A549 (cell line): ENCODE measurements around the gene SPDYE6. TPM values are rescaled to one million over a fixed set of nuclear protein-coding genes. Genes with fewer than 3 reads are reported as not detected.
A peak's percentile ranks its signal among the peaks of the same experiment; 100 is the strongest.
"Not testable (repeated sequence)": the region's sequence is repeated elsewhere in the genome, so short reads cannot be mapped to it uniquely, and the experiment has no call there.

Source experiments
- ATAC-seq, 2 experiments: fragments of 200-7000 bp in 1 of 2; fragments of >200 bp in 1 of 2; cut with Nextera tagmentation in 1 of 2; cut with Tn5 transposase in 1 of 2; 3 replicates each; pipeline versions ENCODE4 v1.8.0 to v1.9.1; 2018 to 2020; ENCODE audit warnings: mild to moderate bottlenecking in 1 of 2, moderate library complexity in 1 of 2
- CTCF ChIA-PET: fragments of 300-600 bp; sonication (Branson Sonifier 250); formaldehyde crosslinking; extraction: SDS; loops from one replicate; lab custom pipeline; 2021; ENCODE audit warnings: antibody characterized with exemption, inconsistent platforms; lab: Yijun Ruan, JAX
- POLR2A ChIA-PET: fragments of 350-600 bp; formaldehyde crosslinking; extraction: SDS; loops from one replicate; lab custom pipeline; 2021; ENCODE audit warnings: antibody characterized with exemption, inconsistent platforms; lab: Yijun Ruan, JAX
- DNase-seq, 2 experiments: peaks; one replicate each; pipeline versions ENCODE4 v3.0.0 to v3.0.0-alpha.2; 2011 to 2016; ENCODE audit warnings: low read depth in 1 of 2, low spot score in 1 of 2
- FAIRE-seq: peaks from 2 replicates; lab custom pipeline; 2011; peaks lifted over from hg19 to GRCh38; lab: Jason Lieb, UNC
- H3K27ac ChIP-seq, 2 experiments: fragments of >200 bp; sonication (Bioruptor Twin); formaldehyde crosslinking; 3 replicates each; pipeline ENCODE4 v1.5.1; 2016 to 2017
- H3K4me1 ChIP-seq: fragments of >200 bp; sonication (Bioruptor Twin); formaldehyde crosslinking; 3 replicates; pipeline ENCODE4 v1.6.1; 2016
- H3K4me2 ChIP-seq: fragments of >200 bp; sonication (Bioruptor Twin); formaldehyde crosslinking; 3 replicates; pipeline ENCODE4 v1.6.1; 2016
- H3K4me3 ChIP-seq: fragments of >200 bp; sonication (Bioruptor Twin); formaldehyde crosslinking; 3 replicates; pipeline ENCODE4 v1.5.1; 2016
- H3K9me3 ChIP-seq: fragments of >200 bp; sonication (Bioruptor Twin); formaldehyde crosslinking; 3 replicates; pipeline ENCODE4 v1.6.1; 2016
- BHLHE40 ChIP-seq: IDR thresholded peaks from 2 replicates; pipeline ENCODE4 v1.6.1; 2012; ENCODE audit warnings: low read depth, low read length, inconsistent platforms
- CEBPB ChIP-seq, 2 experiments: fragments of >200 bp in 1 of 2; sonication (Bioruptor Twin) in 1 of 2; formaldehyde crosslinking in 1 of 2; IDR thresholded peaks; 2 replicates each; pipeline ENCODE4 v1.6.1; 2012 to 2016
- EHF ChIP-seq: fragments of 250-450 bp; sonication (Bioruptor Pico); IDR thresholded peaks from 2 replicates; pipeline ENCODE4 v1.5.0; 2020; ENCODE audit warnings: mild to moderate bottlenecking
- ELK1 ChIP-seq: fragments of 150-350 bp; IDR thresholded peaks from 2 replicates; pipeline ENCODE4 v1.6.1; 2014; ENCODE audit warnings: low read depth, mild to moderate bottlenecking, low read length
- EP300 ChIP-seq, 2 experiments: fragments of >200 bp; sonication (Bioruptor Twin); formaldehyde crosslinking; IDR thresholded peaks; 2 replicates in 1 of 2; 3 replicates in 1 of 2; pipeline ENCODE4 v1.6.1; 2016 to 2017
- FOSB ChIP-seq: fragments of 250-450 bp; sonication (Bioruptor Pico); IDR thresholded peaks from 2 replicates; pipeline ENCODE4 v1.5.0; 2020; ENCODE audit warnings: mild to moderate bottlenecking, moderate library complexity
- FOSL2 ChIP-seq, 2 experiments: fragments of 450-650 bp in 1 of 2; fragments of >200 bp in 1 of 2; sonication (Bioruptor Twin) in 1 of 2; formaldehyde crosslinking; IDR thresholded peaks; 2 replicates each; pipeline versions ENCODE4 v1.5.0 to v1.6.1; 2016 to 2020; ENCODE audit warnings: mild to moderate bottlenecking in 1 of 2, moderate library complexity in 1 of 2
- FOXS1 ChIP-seq: fragments of 250-450 bp; sonication (Bioruptor Pico); IDR thresholded peaks from 2 replicates; pipeline ENCODE4 v1.5.0; 2020; ENCODE audit warnings: mild to moderate bottlenecking, moderate library complexity
- HEYL ChIP-seq: fragments of 250-450 bp; sonication (Bioruptor Pico); IDR thresholded peaks from 2 replicates; pipeline ENCODE4 v1.8.0; 2021; ENCODE audit warnings: mild to moderate bottlenecking, moderate library complexity
- HOXB13 ChIP-seq: fragments of 250-450 bp; sonication (Bioruptor Pico); IDR thresholded peaks from 2 replicates; pipeline ENCODE4 v1.5.0; 2020; ENCODE audit warnings: low read depth, mild to moderate bottlenecking, moderate library complexity
- KDM5A ChIP-seq: fragments of 200-600 bp; sonication (generic); IDR thresholded peaks from 2 replicates; pipeline ENCODE4 v1.6.1; 2016; ENCODE audit warnings: antibody characterized with exemption, mild to moderate bottlenecking
- MAZ ChIP-seq: fragments of 150-350 bp; IDR thresholded peaks from 2 replicates; pipeline ENCODE4 v1.6.1; 2014; ENCODE audit warnings: antibody characterized with exemption, low read depth, low read length, borderline replicate concordance
- NR3C1 ChIP-seq: fragments of >200 bp; sonication (Bioruptor Twin); formaldehyde crosslinking; IDR thresholded peaks from 3 replicates; pipeline ENCODE4 v1.6.1; 2017
- RAD21 ChIP-seq, 2 experiments: fragments of >200 bp in 1 of 2; sonication (Bioruptor Twin) in 1 of 2; formaldehyde crosslinking in 1 of 2; IDR thresholded peaks in 1 of 2; conservative IDR thresholded peaks in 1 of 2; 2 replicates in 1 of 2; 3 replicates in 1 of 2; pipeline ENCODE4 v1.6.1; 2012 to 2018; ENCODE audit warnings: inconsistent platforms in 1 of 2
- RARB ChIP-seq: fragments of 250-450 bp; sonication (Bioruptor Pico); IDR thresholded peaks from 2 replicates; pipeline ENCODE4 v1.8.0; 2021; ENCODE audit warnings: mild to moderate bottlenecking, moderate library complexity
- RCOR1 ChIP-seq: fragments of 150-350 bp; IDR thresholded peaks from 2 replicates; pipeline ENCODE4 v1.6.1; 2014; ENCODE audit warnings: antibody characterized with exemption, low read length, low read depth
- RNF2 ChIP-seq: fragments of 200-600 bp; sonication (generic); IDR thresholded peaks from 2 replicates; pipeline ENCODE4 v1.6.1; 2016; ENCODE audit warnings: low read depth, mild to moderate bottlenecking, antibody characterized with exemption, moderate library complexity, borderline replicate concordance
- ZNF302 ChIP-seq: fragments of 250-450 bp; sonication (Bioruptor Pico); IDR thresholded peaks from 2 replicates; pipeline ENCODE4 v1.9.0; 2021; ENCODE audit warnings: inconsistent platforms, mild to moderate bottlenecking, moderate library complexity
- WGBS: methylation state at CpG from one replicate; pipeline ENCODE4 v1.1.6; 2017; ENCODE audit errors: missing lambda C conversion rate; 5-methylcytosine and 5-hydroxymethylcytosine counted together
- polyA plus RNA-seq, 4 experiments: library from polyadenylated mRNA; depleted of rRNA in 3 of 4; stranded (reverse); fragments of >200 nt; fragmentation: RNase III in 1 of 4; extraction: RNeasy Plus Mini Kit Qiagen cat#74134 plus additional on column Dnase treatment in 1 of 4; gene quantifications; 2 replicates in 3 of 4; 3 replicates in 1 of 4; pipeline ENCODE4 v1.2.3, GENCODE V29; 2011 to 2017
- TF ChIP-seq, protein P1 (sequence below): fragments of >200 bp; sonication (Bioruptor Twin); formaldehyde crosslinking; IDR thresholded peaks from 3 replicates; pipeline ENCODE4 v1.6.1; 2016
- TF ChIP-seq, protein P2 (sequence below): fragments of >200 bp; sonication (Bioruptor Twin); formaldehyde crosslinking; IDR thresholded peaks from 3 replicates; pipeline ENCODE4 v1.5.1; 2016

Gene SPDYE6
- polyA plus RNA-seq, 2 of the 4 experiments (the other 2 are of a cell fraction), result not detected

GRCh38 chr7:102389810-102390209, 33.6 kb upstream of the SPDYE6 start:
- Histone ChIP-seq H3K4me2 (no peak overlapping the region), H3K27ac (no peak overlapping the region)
- no peak for ATAC-seq
- POLR2A ChIA-PET, result interaction anchor here (0.7 kb wide), 1 partner anchor 116 kb away, joined by 4 read pairs; no protein-coding TSS in a partner anchor
- TF ChIP-seq BHLHE40 (no peak), ELK1 (no peak), RCOR1 (no peak), EP300 (IDR thresholded peaks at IDR 0.05) (no peak), HEYL (CRISPR knock-in tag) (no peak), NR3C1 (no peak), KDM5A (no peak), FOXS1 (no peak), RNF2 (no peak), RAD21 (conservative IDR thresholded peaks at IDR 0.05 in 1 of 2, IDR thresholded peaks at IDR 0.05 in 1 of 2) (no peak), MAZ (no peak), FOSL2 (IDR thresholded peaks at IDR 0.05) (no peak), FOSL2 (CRISPR knock-in tag; IDR thresholded peaks at IDR 0.05) (no peak)
- TF ChIP-seq, all 56 proteins: peak for 0
- H3K9me3 ChIP-seq, result no peaks in the 10 kb centered on the region
- H3K4me3 ChIP-seq, result no peak overlapping the region
- H3K4me1 ChIP-seq, result no peaks in the 10 kb centered on the region
- DNase-seq, result no peak
- CTCF ChIA-PET, result interaction anchor here (0.6 to 3.7 kb wide), 9 partner anchors 17 to 374 kb away, joined by 3 to 78 read pairs (median 4); partner anchors contain the start of gene SH2B2
- WGBS, result 74% methylated on average over 3 of the region's 3 CpGs
- no peak for FAIRE-seq

DNA sequence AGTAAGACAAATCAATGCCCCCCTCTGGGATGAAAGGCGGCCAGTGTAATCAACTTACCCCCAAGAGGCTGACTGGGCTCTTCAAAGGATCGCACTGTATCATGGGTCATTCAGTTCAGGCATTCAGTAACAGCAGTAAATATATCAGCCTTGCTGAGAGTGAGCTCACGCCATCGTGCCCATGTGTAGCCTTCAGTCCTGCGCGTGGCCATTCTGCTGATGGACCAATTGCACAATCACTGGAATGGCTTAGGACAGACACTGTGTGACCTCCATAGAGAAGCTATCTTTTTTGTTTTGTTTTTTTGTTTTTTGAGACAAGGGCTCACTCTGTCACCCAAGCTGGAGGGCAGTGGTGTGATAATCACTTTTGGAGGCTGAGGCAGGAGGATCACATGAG, 30.8 kb upstream of the SPDYE6 start:
- TF ChIP-seq FOXS1, result no peak
- TF ChIP-seq CEBPB (IDR thresholded peaks at IDR 0.05), result peak in 1 of 2 experiments; percentile 55; a peak in 2 of 4 replicates
- ChIA-PET CTCF (interaction anchor here (0.9 to 3.7 kb wide), 4 partner anchors 9 to 837 kb away, joined by 3 to 78 read pairs (median 4); partner anchors contain the start of gene PRKRIP1), POLR2A (no interaction called here)
- DNase-seq (no peak), ATAC-seq (no peak), FAIRE-seq (no peak)
- 92% methylated on average over 6 of the region's 6 CpGs for WGBS
- H3K27ac ChIP-seq, result no peak overlapping the region
- H3K9me3 ChIP-seq, result no peaks in the 10 kb centered on the region
- H3K4me2 ChIP-seq, result no peak overlapping the region
- H3K4me1 ChIP-seq, result no peaks in the 10 kb centered on the region
- H3K4me3 ChIP-seq, result no peak overlapping the region

DNA sequence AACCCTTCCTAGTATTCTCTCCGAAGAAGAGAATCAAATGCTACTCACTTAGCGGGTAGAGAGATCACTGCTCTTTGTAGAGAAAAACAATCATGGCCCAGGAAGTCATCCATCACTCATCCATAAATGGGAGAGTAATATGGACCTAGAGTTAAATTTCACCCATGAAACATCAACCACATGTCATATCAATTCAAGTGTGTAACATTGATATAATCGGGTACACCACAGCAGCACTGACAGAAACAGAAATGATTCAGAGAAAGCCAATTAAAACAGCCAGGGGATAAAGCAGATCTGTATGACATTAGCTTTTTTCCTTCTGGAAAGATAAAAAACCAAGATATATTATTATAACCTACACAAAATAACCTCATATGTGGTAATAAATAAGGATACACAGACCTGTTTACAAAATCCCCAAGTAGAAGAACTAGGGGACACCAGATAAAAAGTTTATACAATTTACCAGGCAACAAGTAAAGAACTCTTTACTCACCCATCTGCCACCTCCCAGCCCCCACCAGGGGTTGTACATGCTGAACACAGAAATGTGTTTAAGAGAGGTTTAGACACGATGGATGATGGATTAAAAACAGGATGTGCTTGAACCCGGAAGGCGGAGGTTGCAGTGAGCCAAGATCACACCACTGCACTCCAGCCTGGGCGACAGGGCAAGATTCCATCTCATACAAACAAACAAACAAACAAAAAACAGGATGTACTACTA, 25.6 kb upstream of the SPDYE6 start:
- H3K4me2 ChIP-seq, FAIRE-seq, CTCF ChIA-PET, DNase-seq, H3K4me3 ChIP-seq, H3K4me1 ChIP-seq, ATAC-seq, H3K27ac ChIP-seq, H3K9me3 ChIP-seq: not testable (repeated sequence)
- 86% methylated on average over 6 of the region's 7 CpGs for WGBS
- POLR2A ChIA-PET, result interaction anchor here (0.7 kb wide), 1 partner anchor 525 kb away, joined by 3 read pairs; no protein-coding TSS in a partner anchor

- FAIRE-seq, H3K4me2 ChIP-seq, H3K4me1 ChIP-seq, DNase-seq, H3K27ac ChIP-seq, H3K9me3 ChIP-seq, H3K4me3 ChIP-seq, ATAC-seq, POLR2A ChIA-PET: not testable (repeated sequence)
- 83% methylated on average over 8 of the region's 8 CpGs for WGBS
- CTCF ChIA-PET, result interaction anchor here (0.6 kb wide), 1 partner anchor 922 kb away, joined by 3 read pairs; no protein-coding TSS in a partner anchor
These were observed 24.6 kb upstream of the SPDYE6 start for GRCh38 chr7:102380837-102381236.

DNA sequence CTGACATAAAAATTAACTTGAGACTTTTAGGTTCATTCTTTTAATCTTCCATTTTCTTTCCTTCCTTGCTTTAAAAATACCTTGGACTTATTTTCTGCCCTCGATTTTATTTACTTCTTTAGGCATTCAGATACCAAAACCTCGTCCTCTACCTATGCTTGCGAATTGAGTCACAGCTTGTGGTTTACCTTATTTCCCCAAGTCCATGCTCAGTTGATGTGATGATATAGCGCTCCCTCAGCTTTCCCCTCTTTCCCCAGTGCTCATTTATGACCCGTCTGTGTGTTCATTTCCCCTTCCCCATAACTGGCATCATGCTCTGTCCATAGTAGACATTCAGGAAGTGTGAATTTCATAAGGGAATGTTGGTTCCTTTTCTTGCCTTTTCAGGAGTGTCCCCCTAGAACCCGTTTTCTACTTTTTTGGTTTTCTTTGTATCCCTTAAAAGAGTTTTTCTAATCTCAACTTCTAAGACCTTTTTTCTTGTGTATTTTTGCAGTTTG, 20.8 kb upstream of the SPDYE6 start:
- 90% methylated on average over 6 of the region's 6 CpGs for WGBS
- no peak for FAIRE-seq
- H3K4me2 ChIP-seq, result no peak overlapping the region
- TF ChIP-seq, protein P1, sequence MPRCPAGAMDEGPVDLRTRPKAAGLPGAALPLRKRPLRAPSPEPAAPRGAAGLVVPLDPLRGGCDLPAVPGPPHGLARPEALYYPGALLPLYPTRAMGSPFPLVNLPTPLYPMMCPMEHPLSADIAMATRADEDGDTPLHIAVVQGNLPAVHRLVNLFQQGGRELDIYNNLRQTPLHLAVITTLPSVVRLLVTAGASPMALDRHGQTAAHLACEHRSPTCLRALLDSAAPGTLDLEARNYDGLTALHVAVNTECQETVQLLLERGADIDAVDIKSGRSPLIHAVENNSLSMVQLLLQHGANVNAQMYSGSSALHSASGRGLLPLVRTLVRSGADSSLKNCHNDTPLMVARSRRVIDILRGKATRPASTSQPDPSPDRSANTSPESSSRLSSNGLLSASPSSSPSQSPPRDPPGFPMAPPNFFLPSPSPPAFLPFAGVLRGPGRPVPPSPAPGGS, result no peak
- TF ChIP-seq FOSB (CRISPR knock-in tag), result no peak
- TF ChIP-seq ZNF302 (CRISPR knock-in tag), result no peak
- TF ChIP-seq, protein P2, sequence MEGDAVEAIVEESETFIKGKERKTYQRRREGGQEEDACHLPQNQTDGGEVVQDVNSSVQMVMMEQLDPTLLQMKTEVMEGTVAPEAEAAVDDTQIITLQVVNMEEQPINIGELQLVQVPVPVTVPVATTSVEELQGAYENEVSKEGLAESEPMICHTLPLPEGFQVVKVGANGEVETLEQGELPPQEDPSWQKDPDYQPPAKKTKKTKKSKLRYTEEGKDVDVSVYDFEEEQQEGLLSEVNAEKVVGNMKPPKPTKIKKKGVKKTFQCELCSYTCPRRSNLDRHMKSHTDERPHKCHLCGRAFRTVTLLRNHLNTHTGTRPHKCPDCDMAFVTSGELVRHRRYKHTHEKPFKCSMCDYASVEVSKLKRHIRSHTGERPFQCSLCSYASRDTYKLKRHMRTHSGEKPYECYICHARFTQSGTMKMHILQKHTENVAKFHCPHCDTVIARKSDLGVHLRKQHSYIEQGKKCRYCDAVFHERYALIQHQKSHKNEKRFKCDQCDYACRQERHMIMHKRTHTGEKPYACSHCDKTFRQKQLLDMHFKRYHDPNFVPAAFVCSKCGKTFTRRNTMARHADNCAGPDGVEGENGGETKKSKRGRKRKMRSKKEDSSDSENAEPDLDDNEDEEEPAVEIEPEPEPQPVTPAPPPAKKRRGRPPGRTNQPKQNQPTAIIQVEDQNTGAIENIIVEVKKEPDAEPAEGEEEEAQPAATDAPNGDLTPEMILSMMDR, result no peak
- TF ChIP-seq EHF (CRISPR knock-in tag), result no peak
- TF ChIP-seq RARB (CRISPR knock-in tag), result no peak
- no peak for TF ChIP-seq HOXB13 (CRISPR knock-in tag)
- TF ChIP-seq, all 56 proteins: peak for 0
- H3K4me3 ChIP-seq, result no peak overlapping the region
- ATAC-seq (no peak), DNase-seq (no peak)
- POLR2A ChIA-PET, result no interaction called here
- no peaks in the 10 kb centered on the region for H3K4me1 ChIP-seq
- no peak overlapping the region for H3K27ac ChIP-seq
- no peaks in the 10 kb centered on the region for H3K9me3 ChIP-seq
- CTCF ChIA-PET, result no interaction called here
